Body of pancreas (tissue), 4 donors: ENCODE measurements around the gene EPB41L5.

Source experiments
- POLR2A ChIP-seq, 3 donors: fragments of 450-650 bp; IDR thresholded peaks; one replicate each; pipeline ENCODE4 v1.6.1; 2016; ENCODE audit warnings: antibody characterized with exemption in 3 of 3, mild to moderate bottlenecking in 2 of 3
- TF ChIP-seq, protein P1 (sequence below), 7 experiments: fragments of 450-650 bp in 4 of 7; fragments of 200-600 bp in 3 of 7; sonication (generic) in 3 of 7; IDR thresholded peaks; one replicate each; pipeline ENCODE4 v1.5.1; 2016 to 2019; ENCODE audit warnings: antibody characterized with exemption in 7 of 7

DNA sequence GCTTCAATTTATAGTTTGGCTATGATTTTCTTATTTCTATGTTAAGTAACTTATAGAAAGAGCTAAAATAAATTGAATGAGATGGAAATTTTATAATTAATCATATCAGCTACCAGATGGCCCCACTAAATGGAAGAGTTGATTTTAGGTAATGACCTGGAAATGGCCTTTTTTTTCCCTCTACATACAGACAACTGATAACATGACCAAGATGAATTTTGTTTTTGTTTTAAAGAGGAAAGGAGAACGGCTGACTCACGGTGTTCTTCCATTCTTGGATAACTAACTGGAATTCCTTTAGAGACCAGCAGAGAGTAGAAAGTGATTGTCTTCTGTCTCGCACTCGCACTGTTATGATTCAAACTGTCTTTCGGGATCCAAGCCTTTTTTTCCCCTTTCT lies 119.3 kb downstream of the EPB41L5 start:
- TF ChIP-seq, protein P1, sequence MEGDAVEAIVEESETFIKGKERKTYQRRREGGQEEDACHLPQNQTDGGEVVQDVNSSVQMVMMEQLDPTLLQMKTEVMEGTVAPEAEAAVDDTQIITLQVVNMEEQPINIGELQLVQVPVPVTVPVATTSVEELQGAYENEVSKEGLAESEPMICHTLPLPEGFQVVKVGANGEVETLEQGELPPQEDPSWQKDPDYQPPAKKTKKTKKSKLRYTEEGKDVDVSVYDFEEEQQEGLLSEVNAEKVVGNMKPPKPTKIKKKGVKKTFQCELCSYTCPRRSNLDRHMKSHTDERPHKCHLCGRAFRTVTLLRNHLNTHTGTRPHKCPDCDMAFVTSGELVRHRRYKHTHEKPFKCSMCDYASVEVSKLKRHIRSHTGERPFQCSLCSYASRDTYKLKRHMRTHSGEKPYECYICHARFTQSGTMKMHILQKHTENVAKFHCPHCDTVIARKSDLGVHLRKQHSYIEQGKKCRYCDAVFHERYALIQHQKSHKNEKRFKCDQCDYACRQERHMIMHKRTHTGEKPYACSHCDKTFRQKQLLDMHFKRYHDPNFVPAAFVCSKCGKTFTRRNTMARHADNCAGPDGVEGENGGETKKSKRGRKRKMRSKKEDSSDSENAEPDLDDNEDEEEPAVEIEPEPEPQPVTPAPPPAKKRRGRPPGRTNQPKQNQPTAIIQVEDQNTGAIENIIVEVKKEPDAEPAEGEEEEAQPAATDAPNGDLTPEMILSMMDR (IDR thresholded peaks at IDR 0.05), result no peak
- no peak for TF ChIP-seq POLR2A (IDR thresholded peaks at IDR 0.05)
